CD4-positive, alpha-beta T cell treated with Interleukin-6 at 100 ng/mL for 8 hours (primary cell): Measurements from ENCODE around the gene RAE1.

ENCODE experiments used
- DNase-seq: peaks from one replicate; pipeline ENCODE4 v3.0.0-alpha.2; 2020; ENCODE audit warnings: mixed read lengths, low spot score

The RAE1 gene

DNA sequence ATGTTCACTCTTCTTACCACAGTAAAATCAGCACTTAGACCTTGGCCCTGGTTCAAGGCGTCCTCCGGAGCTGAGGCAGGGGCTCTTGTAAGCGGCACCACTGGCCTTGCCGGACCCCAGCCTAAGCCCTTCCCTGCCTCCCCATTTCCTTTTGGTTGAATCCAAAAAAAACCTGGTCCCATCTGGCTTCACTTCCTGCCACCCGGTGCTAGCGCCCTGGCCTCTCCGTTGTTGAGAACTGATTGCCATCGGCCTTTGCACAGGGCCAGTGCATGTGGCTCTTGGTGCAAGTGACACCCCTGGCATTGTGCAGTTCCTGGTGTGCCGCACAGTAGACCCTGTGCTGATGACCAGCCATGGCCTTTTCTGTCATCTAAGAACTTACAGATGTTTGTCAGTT lies 21.1 kb downstream of the RAE1 start:
- DNase-seq: no peak

DNA sequence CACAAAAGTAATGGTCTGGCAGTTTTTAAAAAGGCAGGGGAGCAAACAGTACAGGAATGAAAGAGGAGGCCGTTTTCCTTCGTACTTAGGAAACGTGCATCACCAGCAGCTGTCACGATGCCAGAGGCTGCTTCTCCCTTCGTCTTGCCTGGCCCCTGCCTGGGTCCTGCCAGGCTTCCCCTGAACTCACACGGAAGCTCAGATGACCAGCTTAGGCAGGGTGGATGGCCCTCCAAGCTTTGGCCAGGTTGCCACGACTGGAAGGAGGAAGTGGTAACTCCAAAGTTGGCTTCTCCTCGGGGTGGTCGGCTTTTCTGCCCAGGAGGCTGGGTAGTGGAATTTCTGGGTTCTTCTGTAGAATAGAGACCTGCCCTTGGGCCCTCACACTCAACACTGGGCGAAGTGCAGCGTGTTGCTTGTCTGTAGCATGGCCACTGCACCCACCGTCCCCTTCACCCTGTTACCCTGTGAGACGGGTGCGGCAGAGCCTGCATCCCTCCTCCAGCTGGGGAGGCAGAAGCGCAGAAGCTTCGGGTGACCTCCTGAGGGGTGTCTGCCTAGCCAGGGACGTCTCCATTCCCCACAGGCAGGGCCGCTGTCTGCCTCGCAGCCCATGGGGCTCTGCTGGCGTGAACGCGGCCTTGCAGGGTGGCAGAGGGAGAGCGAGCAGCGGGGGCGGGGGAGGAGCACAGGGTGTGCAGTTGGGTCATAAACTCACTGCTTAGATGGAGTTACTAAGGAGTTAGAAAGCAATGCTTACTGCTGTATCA lies 21.7 kb downstream of the RAE1 start:
- no peak for DNase-seq

DNA sequence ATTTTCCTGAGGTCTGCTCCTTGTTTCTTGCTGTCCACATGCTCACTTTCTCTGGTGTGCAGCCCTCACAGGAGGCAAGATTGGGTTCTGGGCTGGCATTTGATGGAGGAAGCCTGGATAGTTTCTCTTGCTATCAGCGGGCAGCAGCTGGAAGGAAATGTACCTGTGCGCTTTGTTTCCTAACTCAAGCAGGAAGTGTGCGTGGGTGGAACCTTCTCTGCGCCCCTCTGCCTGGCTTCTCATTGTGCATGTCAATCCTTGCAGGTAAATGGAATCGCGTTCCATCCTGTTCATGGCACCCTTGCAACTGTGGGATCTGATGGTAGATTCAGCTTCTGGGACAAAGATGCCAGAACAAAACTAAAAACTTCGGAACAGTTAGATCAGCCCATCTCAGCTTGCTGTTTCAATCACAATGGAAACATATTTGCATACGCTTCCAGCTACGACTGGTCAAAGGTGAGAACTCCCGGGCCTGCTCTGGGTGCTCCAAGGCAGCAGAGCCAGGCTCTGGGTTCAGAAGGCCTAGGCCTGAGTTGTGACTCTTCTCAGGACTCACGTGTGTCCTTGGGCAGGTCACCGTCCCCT lies 23.4 kb downstream of the RAE1 start:
- DNase-seq: no peak

DNA sequence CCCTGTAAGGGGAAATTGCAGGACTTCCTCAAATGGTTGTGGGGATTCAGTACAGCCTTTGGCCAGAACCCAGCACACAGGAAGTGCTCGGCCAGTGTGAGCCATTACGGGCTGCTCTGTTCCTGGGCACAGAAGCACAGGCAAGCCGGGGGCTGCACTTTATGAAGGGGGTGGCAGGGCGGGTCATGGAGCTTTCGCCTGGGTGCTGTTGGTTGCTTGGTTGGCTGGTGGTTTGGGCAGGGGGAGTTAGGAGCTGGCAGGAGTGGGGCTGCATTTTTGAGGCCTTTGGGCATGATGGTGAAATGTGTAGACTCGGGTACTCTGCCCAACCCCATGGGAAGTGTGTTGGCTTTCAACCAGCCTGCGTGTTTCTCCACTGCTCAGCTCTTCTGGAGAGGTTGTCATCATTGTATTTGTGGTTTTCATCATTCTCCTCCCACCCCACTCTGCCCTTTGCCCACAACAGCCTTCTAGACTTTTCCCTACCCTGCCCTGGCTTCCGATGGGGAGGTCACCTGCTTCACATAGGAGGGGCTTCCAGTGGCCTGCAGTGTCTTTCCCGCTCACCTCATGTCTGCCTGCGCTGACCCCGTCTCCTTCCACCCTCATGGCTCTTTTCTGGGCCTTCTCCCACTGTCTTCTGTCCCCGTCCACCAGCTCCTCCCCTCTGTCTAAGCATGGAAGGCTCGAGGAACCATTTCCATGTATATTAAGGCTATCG lies 24.0 kb downstream of the RAE1 start:
- no peak for DNase-seq

DNA sequence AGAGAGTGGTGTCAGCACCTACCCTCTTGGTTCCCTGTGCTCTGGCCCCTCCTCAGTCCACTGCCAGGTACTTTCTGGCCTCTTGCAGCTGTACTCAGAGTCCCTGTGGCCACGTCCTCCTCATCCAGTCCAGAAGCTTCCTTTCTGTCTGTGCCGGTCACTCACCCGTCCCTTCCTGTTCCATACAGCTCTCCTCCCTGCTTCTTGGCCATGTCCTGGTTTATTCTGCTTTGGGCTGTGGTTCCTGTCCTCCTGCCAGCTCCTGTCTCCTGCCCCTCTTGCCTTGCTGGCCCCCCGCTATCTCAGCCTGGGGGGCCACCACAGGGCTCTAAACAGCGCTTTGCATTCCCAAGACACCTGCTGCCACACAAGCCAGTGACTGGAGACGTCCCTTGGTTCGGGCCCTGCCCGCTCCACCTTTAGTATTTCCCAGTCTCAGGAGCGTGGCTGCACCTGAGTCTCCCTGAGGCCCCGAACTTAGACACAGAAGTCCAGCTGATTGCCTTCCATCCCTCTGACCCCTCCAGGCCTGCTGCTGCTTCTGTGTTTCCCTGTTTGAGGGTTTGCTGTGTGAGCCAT lies 24.7 kb downstream of the RAE1 start:
- DNase-seq: no peak

DNA sequence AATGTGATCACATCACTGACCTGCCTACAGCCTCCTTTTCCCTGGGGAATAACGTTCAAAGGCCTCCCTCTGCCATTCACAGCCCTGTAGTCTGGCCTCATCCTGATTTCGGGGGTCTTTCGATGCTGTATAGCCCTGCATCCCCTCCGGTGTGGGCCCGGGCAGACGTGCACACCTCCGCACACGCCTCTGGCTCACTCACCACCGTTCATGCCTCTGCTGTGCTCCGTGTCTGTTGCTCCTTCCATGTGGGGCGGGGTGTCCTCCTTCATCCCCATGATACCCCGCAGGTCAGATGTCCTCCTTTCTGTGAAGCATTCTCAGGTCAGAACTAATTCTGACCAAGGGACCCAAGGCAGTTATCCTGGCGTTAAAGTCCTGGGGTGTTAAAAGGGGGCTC lies 26.3 kb downstream of the RAE1 start:
- DNase-seq: no peak

DNA sequence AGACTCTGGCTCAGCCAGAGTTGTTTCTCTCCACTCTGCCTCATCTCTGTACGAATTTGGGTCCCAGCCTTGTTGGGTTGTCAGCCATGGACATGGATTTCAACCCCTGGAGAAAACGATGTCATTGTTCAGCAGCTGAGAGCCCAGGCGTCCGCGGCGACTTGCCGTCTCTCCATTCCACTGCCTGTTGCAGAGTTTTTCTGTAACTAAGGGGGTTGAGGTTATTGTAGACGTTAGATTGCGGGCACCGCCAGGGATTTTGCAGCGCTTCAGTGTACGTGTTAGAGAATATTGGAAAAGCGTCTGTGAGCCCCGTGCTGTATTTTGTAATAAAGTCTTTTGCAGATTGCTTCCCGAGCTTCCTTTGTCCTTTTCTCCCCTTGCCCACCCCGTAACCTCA lies 27.1 kb downstream of the RAE1 start:
- no peak for DNase-seq

DNA sequence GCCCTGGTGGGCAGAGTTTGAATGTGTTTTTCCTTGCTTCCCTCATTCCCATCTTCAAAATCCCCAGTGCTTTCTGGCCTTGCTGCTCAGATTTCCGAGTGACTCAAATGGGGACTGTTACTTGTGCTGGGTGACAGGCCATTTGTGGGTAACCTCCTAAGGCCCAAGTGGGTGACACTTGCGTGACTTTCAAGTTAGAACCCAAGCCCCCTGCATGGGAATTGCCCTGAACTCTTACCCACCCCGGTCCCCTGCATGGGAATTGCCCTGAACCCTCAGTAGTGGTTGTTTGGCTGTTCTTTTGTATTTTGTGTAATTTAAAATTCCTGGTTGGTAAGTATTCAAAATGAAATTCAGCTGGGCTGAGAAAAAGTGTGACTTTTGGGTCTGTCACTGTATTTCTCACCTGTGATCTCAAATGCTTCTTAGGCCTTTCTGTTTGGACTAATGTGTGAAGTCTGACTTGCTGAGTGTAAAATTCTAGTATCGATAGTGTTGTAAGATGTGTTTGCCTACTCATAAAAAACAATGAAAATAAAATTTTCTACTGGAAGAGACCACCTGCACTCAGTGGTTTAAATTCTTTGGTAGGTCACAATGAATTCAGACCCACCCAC lies 27.7 kb downstream of the RAE1 start:
- no peak for DNase-seq

DNA sequence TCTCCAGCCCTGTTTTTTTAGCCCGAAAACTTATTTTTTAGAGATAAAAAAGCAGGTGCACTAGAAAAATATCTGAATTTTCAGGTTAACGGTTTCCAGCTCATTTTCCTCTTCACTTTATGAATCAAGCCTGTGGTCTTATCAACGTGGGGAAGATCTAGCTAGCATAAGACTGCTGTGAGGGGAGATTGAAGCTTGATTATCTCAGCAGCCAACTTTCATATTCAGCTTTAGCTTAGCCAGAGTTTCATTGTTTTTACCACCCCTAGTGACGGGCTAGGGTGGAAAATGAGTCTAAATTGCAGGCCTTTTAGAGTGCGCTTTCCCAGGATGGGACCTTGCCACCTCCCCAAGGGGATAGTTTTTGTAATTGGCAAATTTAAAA lies 28.2 kb downstream of the RAE1 start:
- no peak for DNase-seq

DNA sequence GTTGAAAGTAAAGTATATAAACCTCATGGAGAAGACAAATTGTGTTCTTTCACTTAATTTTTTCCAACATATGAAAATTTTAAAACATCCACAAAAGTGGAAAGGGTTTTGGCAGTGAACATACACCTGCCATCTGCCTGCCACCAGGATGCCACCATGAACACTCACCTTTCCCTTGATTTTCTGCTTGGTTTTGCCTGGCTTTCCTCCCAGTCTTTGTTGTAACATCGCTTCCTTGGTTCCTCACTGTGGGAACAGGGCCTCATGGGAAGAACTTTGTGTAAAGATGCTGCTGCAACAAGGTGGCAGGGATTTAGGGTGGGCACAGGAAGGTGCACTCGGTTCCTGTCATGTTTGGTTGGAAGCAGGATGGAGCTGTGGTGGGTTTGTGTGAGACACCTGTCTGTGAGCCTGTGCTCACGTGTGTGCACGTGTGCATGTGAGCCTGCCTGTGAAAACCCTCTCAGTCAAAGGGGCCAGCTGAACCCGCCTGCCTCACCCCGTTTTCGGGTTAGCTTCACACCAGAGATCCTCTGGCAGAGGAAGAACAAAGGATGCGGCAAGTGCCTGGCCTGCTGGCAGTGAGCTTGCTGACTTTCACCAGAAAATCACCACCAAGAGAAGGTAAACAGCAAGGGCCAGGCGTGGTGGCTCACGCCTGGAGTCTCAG lies 29.2 kb downstream of the RAE1 start:
- DNase-seq: no peak

DNA sequence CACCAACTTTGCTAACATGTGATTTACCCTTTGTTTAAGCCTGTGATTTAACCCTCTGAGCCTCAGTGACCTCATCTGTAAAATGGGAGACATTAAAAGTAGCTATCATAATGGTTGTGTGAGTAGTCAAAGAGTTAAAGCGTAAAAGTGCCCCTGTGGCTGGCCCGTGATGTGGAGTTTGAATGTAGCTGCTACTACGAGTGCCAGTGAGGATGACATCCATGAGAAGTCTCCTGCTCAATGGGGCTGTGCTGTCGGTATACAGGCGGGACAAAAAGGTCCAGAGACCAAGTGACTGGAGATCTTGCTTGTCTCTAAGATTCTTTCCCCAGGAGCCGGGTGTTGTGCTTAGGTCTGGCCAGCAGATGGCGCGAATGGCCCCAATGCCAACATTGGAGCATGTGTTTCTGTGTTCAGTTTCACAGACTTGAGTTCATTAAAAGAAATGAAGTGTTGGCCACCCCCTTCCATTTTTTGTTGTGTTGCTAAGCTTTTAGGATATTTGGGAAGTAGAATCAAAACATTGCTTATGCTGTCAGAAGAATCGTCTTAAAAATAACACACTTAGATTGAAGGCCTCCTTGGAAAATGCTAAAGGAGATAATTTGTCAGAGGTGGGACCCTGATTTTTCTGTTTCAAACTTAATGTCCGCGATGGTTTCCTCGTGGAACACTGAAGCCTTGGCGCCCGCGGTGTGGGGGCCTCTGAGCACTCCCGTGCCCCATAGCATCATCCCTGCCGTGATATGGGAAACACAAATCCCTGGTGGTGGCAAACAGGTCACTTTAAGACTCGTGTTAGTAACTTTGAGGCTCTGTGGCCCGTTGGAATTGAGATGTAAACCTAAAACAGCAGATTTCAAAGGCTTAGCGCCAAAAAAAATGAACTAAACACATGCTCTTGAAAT lies 30.8 kb downstream of the RAE1 start:
- peak; percentile 83 for DNase-seq

DNA sequence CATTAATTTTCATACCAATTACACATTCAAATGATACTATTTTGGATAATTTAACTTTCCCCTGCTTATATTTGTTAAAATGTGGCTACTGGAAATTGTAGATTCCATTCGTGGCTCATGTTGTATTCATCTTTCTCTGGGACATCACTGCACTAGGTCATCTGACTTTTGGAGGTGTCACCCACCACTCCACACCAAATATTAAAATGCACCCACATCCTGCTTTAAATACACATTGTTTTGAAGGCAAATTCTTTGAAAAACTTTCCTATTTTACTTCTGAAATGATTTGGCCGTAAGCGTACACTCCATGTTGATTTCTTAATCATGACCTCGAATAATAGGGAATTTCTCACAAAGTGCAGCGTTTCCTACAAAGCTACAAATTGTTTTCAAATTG lies 31.5 kb downstream of the RAE1 start:
- no peak for DNase-seq

DNA sequence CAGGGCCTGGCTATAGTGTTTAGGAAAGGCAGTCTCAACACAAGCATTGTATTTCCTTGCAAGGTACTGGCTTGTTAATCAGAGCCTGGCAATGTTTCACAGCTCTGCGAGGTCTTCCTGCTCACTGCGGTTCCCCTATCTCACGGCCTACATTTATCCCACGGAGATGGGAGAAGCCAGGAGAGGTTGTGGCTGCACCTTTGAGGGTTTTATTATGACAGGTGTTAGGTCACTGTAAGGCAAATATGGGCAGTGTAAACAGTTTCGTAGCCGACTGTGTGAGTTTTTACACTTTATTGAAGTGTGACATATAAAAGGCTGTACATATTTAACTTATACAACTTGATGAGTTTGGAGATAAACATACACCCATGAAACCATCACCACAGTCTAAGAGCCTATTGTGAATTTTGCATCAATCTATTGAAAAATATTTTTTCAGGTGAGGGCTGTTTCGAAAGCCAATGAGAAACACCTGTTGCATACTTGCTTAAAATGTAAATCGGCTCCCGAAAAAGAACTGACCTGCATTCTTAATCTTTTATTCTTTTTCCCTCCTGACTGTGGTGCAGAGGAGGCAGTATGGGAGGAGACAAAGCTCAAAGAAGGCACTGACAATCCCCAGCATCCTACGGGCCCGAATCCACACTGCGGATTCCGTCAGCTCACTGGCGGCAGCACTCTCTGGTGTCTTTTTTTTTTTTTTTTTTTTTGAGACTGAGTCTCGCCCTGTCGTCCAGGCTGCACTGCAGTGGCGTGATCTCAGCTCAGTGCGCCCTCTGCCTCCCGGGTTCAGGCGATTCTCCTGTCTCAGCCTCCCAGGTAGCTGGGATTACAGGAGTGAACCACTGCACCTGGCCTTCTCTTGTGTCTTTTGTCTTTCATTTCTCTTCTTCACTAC lies 32.6 kb downstream of the RAE1 start:
- DNase-seq: no peak

DNA sequence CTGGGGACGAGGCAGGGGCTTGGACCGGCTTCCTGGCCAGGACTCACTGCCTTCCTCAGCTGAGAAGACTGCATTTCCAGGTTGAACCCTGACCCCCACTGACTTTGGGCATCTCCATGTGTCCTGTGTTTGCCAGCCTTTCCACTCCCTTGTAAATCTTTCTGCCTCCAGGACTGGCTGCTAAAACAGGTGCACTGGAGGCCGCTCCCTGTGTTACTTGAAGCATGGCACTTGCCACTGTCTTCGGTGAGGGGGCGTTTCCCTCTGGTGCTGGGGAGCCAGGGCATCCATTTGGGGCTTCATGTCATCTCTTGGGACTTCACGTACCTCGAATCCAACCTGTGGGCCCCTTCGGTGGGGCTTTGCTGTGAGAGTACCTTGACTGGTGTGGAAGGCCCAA lies 33.4 kb downstream of the RAE1 start:
- DNase-seq: no peak

DNA sequence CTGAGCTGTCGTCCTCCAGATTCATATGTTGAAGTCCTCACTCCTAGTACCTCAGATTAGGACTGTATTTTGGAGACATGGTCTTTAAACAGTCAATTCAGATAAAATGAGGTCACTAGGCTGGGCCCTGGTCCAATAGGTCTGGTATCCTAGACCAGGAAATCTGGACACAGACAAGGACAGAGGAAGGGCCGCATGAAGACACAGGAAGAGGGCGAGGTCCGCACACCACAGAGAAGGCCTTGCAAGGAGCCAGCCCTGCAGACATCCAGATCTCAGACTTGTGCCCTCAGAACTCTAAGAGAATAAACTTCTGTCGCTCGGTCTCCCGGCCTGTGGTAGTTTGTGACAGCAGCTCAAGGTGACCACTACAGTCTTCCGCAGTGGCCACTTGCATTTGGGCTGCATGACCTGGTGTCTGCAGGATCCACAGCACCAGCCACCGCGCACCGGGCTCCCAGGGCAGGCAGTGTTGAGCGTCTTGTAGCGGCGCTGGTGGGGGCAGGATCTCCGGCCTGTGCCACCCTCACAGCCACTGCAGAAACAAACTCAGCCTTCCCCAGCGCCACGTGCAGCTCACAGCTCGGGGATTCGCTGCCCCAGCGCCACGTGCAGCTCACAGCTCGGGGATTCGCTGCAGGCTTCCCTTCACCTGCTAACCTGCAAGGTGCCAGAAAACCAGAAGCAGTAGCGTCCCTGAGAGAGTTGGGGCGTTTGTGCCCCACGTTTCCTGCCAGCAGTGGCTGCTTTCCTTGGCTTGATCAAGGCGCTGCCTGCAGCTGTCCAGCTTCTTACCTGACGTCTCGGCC lies 34.1 kb downstream of the RAE1 start:
- DNase-seq: no peak

DNA sequence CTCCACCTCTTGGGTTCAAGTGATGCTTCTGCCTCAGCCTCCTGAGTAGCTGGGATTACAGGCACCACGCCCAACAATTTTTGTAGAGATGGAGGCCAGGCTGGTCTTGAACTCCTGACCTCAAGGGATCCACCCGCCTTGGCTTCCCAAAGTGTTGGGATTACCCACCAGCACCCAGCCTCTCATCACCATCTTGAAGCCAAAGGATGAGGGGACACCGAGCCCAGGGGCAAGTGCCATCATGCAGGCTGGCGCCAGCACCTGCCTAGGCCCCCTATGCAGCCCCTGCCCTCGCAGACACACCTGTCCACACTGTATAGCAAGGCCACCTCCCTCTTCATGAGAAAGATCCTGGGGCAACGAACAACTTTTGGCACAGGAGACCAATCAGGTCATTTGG lies 34.9 kb downstream of the RAE1 start:
- no peak for DNase-seq

DNA sequence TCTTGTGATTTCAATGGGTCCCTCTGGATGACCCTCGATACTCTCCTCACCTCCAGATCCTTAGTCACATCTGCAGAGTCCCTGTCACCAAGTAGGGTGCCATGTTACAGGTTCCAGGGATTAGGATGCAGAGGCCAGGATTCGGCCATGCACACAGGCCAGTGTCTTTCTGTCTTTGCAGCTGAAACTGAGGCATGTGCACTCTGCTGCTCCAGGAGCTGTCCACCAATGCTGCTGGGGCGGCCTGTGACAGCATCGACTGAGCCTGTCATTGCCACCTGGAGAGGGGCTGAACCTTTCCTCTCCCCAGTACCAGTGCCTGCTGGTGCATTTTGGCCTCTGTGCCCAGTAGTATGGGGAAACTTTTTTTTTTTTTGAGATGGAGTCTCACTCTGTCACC lies 35.7 kb downstream of the RAE1 start:
- no peak for DNase-seq

DNA sequence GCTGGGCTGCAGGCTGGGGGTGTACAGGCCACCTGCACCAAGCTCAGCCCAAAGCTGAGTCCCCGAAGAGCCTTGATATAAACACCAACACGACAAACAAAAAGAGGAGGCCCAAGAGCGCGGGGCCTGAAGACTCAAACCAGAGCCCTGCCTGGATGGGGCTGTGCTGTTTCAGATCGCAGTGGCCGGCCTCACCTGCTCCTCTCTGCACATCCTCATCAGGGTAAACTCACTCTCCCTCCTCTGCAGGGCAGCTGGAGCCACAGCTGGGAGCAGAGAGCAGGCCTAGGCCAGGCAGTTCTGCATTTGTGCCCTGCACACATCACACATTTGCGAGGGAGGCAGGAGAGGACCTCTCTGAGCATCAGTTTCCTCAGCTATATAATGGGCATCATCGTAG lies 36.4 kb downstream of the RAE1 start:
- DNase-seq: no peak

DNA sequence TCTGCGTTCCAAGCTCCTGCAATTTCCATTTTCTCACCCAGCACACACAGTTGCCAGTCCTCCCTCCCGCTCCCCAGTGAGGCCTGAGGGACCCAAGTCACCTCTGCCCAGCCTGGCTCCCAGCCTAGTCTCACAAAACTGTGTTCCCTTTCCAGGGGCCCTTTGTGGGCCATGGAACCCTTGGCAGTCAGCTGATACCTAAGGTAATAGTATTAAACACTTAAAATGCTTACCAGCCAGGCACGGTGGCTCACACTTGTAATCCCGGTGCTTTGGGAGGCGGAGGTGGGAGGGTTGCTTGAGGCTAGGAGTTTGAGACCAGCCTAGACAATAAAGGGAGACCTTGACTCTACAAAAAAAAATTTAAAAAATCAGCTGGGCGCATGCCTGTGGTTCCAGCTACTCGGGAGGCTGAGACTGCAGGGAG lies 36.9 kb downstream of the RAE1 start:
- no peak for DNase-seq
